Left renal cortex interstitium (tissue), 4 donors: ENCODE results near the gene PTPRJ. TPM values are rescaled to one million over a fixed set of nuclear protein-coding genes. Genes with fewer than 3 reads are reported as not detected.

Experiments
- DNase-seq, 4 donors: peaks; one replicate each; pipeline ENCODE4 v3.0.0-alpha.2; 2013; ENCODE audit warnings: low read depth in 4 of 4, low spot score in 2 of 4, missing footprints in 1 of 4
- polyA plus RNA-seq, 4 donors: library from polyadenylated mRNA; unstranded; fragments of 120-200 nt; gene quantifications; one replicate each; pipeline ENCODE4 v1.2.1, GENCODE V29; 2013; ENCODE audit not compliant: insufficient read length in 4 of 4

The PTPRJ gene
- polyA plus RNA-seq, 4 donors = 22.3 to 23.6 (median 23.3) TPM

GRCh38 chr11:47992959-47993820 is 12.8 kb downstream of the PTPRJ start:
- DNase-seq = no peak

- DNase-seq = no peak
Observed at GRCh38 chr11:47994417-47994816, 14.1 kb downstream of the PTPRJ start.

GRCh38 chr11:47995360-47995769 is 15.0 kb downstream of the PTPRJ start:
- no peak for DNase-seq

GRCh38 chr11:47997063-47998053 is 17.0 kb downstream of the PTPRJ start:
- DNase-seq = no peak

GRCh38 chr11:47998345-47998732 is 18.0 kb downstream of the PTPRJ start:
- no peak for DNase-seq

- no peak for DNase-seq
Observed at GRCh38 chr11:47998733-47999359, 18.5 kb downstream of the PTPRJ start.

- no peak for DNase-seq
Observed at GRCh38 chr11:48000432-48000831, 20.1 kb downstream of the PTPRJ start.

GRCh38 chr11:48001438-48002021 is 21.2 kb downstream of the PTPRJ start:
- no peak for DNase-seq

- no peak for DNase-seq
Observed at GRCh38 chr11:48002561-48002960, 22.2 kb downstream of the PTPRJ start.

- no peak for DNase-seq
Observed at GRCh38 chr11:48003926-48004325, 23.6 kb downstream of the PTPRJ start.

- DNase-seq = no peak
Observed at GRCh38 chr11:48004456-48004855, 24.1 kb downstream of the PTPRJ start.

- DNase-seq = no peak
Observed at GRCh38 chr11:48005136-48005535, 24.8 kb downstream of the PTPRJ start.

GRCh38 chr11:48005831-48006270 is 25.5 kb downstream of the PTPRJ start:
- no peak for DNase-seq

GRCh38 chr11:48006301-48006992 is 26.1 kb downstream of the PTPRJ start:
- no peak for DNase-seq

- DNase-seq = no peak
Observed at GRCh38 chr11:48007677-48008076, 27.3 kb downstream of the PTPRJ start.

GRCh38 chr11:48008951-48009270 is 28.6 kb downstream of the PTPRJ start:
- DNase-seq = no peak

GRCh38 chr11:48011102-48011797 is 30.9 kb downstream of the PTPRJ start:
- DNase-seq = no peak

- DNase-seq = no peak
Observed at GRCh38 chr11:48011798-48012391, 31.5 kb downstream of the PTPRJ start.
